ENCODE measurements around the gene KRTAP2-2. TPM values are rescaled to one million over a fixed set of nuclear protein-coding genes. Genes with fewer than 3 reads are reported as not detected.

Gene KRTAP2-2
- total RNA-seq, 1 donor from 2014 or later, result not detected

GRCh38 chr17:41026715-41027471 is 28.1 kb downstream of the KRTAP2-2 start, which contains the start of gene KRTAP1-5:
KRTAP1-5 (minus strand) TSS chr17:41027208; CDS start chr17:41027155, 53 bp downstream.
- no peaks in the 10 kb centered on the region for H3K9me3 ChIP-seq (ENCODE audit: control insufficient read depth in 3 of 3, low read length in 3 of 3)
- H3K4me3 ChIP-seq (ENCODE audit: low read length in 3 of 3), result no peak within 1 kb of the TSS
- no peak within 1 kb of the TSS for H3K9ac ChIP-seq (ENCODE audit: low read depth in 1 of 3, low read length in 3 of 3)
- no peak within 1 kb of the TSS for H3K27ac ChIP-seq (ENCODE audit: low read depth, low read length)
- H3K36me3 ChIP-seq (ENCODE audit: control insufficient read depth in 3 of 3, insufficient read depth in 3 of 3, low read length in 3 of 3), result no peaks in the 10 kb centered on the region
- H3K4me1 ChIP-seq (ENCODE audit: control insufficient read depth in 3 of 3, insufficient read depth in 3 of 3, low read length in 3 of 3), result no peaks in the 10 kb centered on the region
- peaks cover 11 to 23% (median 18%) of the 10 kb centered on the region in 3 donors for H3K27me3 ChIP-seq (ENCODE audit: control insufficient read depth in 3 of 3, insufficient read depth in 3 of 3, low read length in 3 of 3)

GRCh38 chr17:41024697-41025096 is 30.3 kb downstream of the KRTAP2-2 start:
- H3K4me3 ChIP-seq (ENCODE audit: low read length in 3 of 3), result no peak overlapping the region
- H3K4me1 ChIP-seq (ENCODE audit: control insufficient read depth in 3 of 3, insufficient read depth in 3 of 3, low read length in 3 of 3), result no peaks in the 10 kb centered on the region
- no peak overlapping the region for H3K9ac ChIP-seq (ENCODE audit: low read depth in 1 of 3, low read length in 3 of 3)
- H3K9me3 ChIP-seq (ENCODE audit: control insufficient read depth in 3 of 3, low read length in 3 of 3), result no peaks in the 10 kb centered on the region
- no peaks in the 10 kb centered on the region for H3K36me3 ChIP-seq (ENCODE audit: control insufficient read depth in 3 of 3, insufficient read depth in 3 of 3, low read length in 3 of 3)
- peaks cover 11 to 13% (median 12%) of the 10 kb centered on the region in 3 donors for H3K27me3 ChIP-seq (ENCODE audit: control insufficient read depth in 3 of 3, insufficient read depth in 3 of 3, low read length in 3 of 3)
- no peak overlapping the region for H3K27ac ChIP-seq (ENCODE audit: low read depth, low read length)

GRCh38 chr17:41020336-41020735 is 34.7 kb downstream of the KRTAP2-2 start:
- H3K9ac ChIP-seq (ENCODE audit: low read depth in 1 of 3, low read length in 3 of 3), result no peak overlapping the region
- H3K27ac ChIP-seq (ENCODE audit: low read depth, low read length), result no peak overlapping the region
- no peaks in the 10 kb centered on the region for H3K36me3 ChIP-seq (ENCODE audit: control insufficient read depth in 3 of 3, insufficient read depth in 3 of 3, low read length in 3 of 3)
- peaks cover 0 to 2% (median 0%) of the 10 kb centered on the region in 3 donors for H3K27me3 ChIP-seq (ENCODE audit: control insufficient read depth in 3 of 3, insufficient read depth in 3 of 3, low read length in 3 of 3)
- H3K4me1 ChIP-seq (ENCODE audit: control insufficient read depth in 3 of 3, insufficient read depth in 3 of 3, low read length in 3 of 3), result no peaks in the 10 kb centered on the region
- no peaks in the 10 kb centered on the region for H3K9me3 ChIP-seq (ENCODE audit: control insufficient read depth in 3 of 3, low read length in 3 of 3)
- H3K4me3 ChIP-seq (ENCODE audit: low read length in 3 of 3), result no peak overlapping the region

GRCh38 chr17:41019415-41019814 is 35.6 kb downstream of the KRTAP2-2 start:
- no peaks in the 10 kb centered on the region for H3K9me3 ChIP-seq (ENCODE audit: control insufficient read depth in 3 of 3, low read length in 3 of 3)
- H3K36me3 ChIP-seq (ENCODE audit: control insufficient read depth in 3 of 3, insufficient read depth in 3 of 3, low read length in 3 of 3), result no peaks in the 10 kb centered on the region
- H3K4me1 ChIP-seq (ENCODE audit: control insufficient read depth in 3 of 3, insufficient read depth in 3 of 3, low read length in 3 of 3), result no peaks in the 10 kb centered on the region
- no peak overlapping the region for H3K27ac ChIP-seq (ENCODE audit: low read depth, low read length)
- H3K9ac ChIP-seq (ENCODE audit: low read depth in 1 of 3, low read length in 3 of 3), result no peak overlapping the region
- H3K4me3 ChIP-seq (ENCODE audit: low read length in 3 of 3), result no peak overlapping the region
- no peaks in the 10 kb centered on the region for H3K27me3 ChIP-seq (ENCODE audit: control insufficient read depth in 3 of 3, insufficient read depth in 3 of 3, low read length in 3 of 3)

- no peaks in the 10 kb centered on the region for H3K36me3 ChIP-seq (ENCODE audit: control insufficient read depth in 3 of 3, insufficient read depth in 3 of 3, low read length in 3 of 3)
- H3K4me1 ChIP-seq (ENCODE audit: control insufficient read depth in 3 of 3, insufficient read depth in 3 of 3, low read length in 3 of 3), result no peaks in the 10 kb centered on the region
- H3K27me3 ChIP-seq (ENCODE audit: control insufficient read depth in 3 of 3, insufficient read depth in 3 of 3, low read length in 3 of 3), result no peaks in the 10 kb centered on the region
- no peaks in the 10 kb centered on the region for H3K9me3 ChIP-seq (ENCODE audit: control insufficient read depth in 3 of 3, low read length in 3 of 3)
- no peak overlapping the region for H3K27ac ChIP-seq (ENCODE audit: low read depth, low read length)
- H3K4me3 ChIP-seq (ENCODE audit: low read length in 3 of 3), result no peak overlapping the region
- H3K9ac ChIP-seq (ENCODE audit: low read depth in 1 of 3, low read length in 3 of 3), result no peak overlapping the region
Measured at GRCh38 chr17:41018541-41018940, 36.5 kb downstream of the KRTAP2-2 start.

- H3K4me1 ChIP-seq (ENCODE audit: control insufficient read depth in 3 of 3, insufficient read depth in 3 of 3, low read length in 3 of 3), result peaks cover 0 to 6% (median 5%) of the 10 kb centered on the region in 3 donors
- no peaks in the 10 kb centered on the region for H3K9me3 ChIP-seq (ENCODE audit: control insufficient read depth in 3 of 3, low read length in 3 of 3)
- no peak overlapping the region for H3K9ac ChIP-seq (ENCODE audit: low read depth in 1 of 3, low read length in 3 of 3)
- H3K36me3 ChIP-seq (ENCODE audit: control insufficient read depth in 3 of 3, insufficient read depth in 3 of 3, low read length in 3 of 3), result no peaks in the 10 kb centered on the region
- no peak overlapping the region for H3K4me3 ChIP-seq (ENCODE audit: low read length in 3 of 3)
- H3K27ac ChIP-seq (ENCODE audit: low read depth, low read length), result no peak overlapping the region
- no peaks in the 10 kb centered on the region for H3K27me3 ChIP-seq (ENCODE audit: control insufficient read depth in 3 of 3, insufficient read depth in 3 of 3, low read length in 3 of 3)
Measured at GRCh38 chr17:41016578-41017215, 38.3 kb downstream of the KRTAP2-2 start.

GRCh38 chr17:41015454-41015853 is 39.6 kb downstream of the KRTAP2-2 start:
- H3K27ac ChIP-seq (ENCODE audit: low read depth, low read length), result no peak overlapping the region
- H3K36me3 ChIP-seq (ENCODE audit: control insufficient read depth in 3 of 3, insufficient read depth in 3 of 3, low read length in 3 of 3), result no peaks in the 10 kb centered on the region
- no peaks in the 10 kb centered on the region for H3K27me3 ChIP-seq (ENCODE audit: control insufficient read depth in 3 of 3, insufficient read depth in 3 of 3, low read length in 3 of 3)
- H3K9me3 ChIP-seq (ENCODE audit: control insufficient read depth in 3 of 3, low read length in 3 of 3), result no peaks in the 10 kb centered on the region
- H3K4me1 ChIP-seq (ENCODE audit: control insufficient read depth in 3 of 3, insufficient read depth in 3 of 3, low read length in 3 of 3), result peaks cover 0 to 6% (median 5%) of the 10 kb centered on the region in 3 donors
- H3K9ac ChIP-seq (ENCODE audit: low read depth in 1 of 3, low read length in 3 of 3), result no peak overlapping the region
- no peak overlapping the region for H3K4me3 ChIP-seq (ENCODE audit: low read length in 3 of 3)

GRCh38 chr17:41013606-41014005 is 41.4 kb downstream of the KRTAP2-2 start:
- H3K27ac ChIP-seq (ENCODE audit: low read depth, low read length), result no peak overlapping the region
- H3K27me3 ChIP-seq (ENCODE audit: control insufficient read depth in 3 of 3, insufficient read depth in 3 of 3, low read length in 3 of 3), result no peaks in the 10 kb centered on the region
- H3K4me1 ChIP-seq (ENCODE audit: control insufficient read depth in 3 of 3, insufficient read depth in 3 of 3, low read length in 3 of 3), result peaks cover 0 to 6% (median 5%) of the 10 kb centered on the region in 3 donors
- no peaks in the 10 kb centered on the region for H3K36me3 ChIP-seq (ENCODE audit: control insufficient read depth in 3 of 3, insufficient read depth in 3 of 3, low read length in 3 of 3)
- H3K9ac ChIP-seq (ENCODE audit: low read depth in 1 of 3, low read length in 3 of 3), result no peak overlapping the region
- H3K4me3 ChIP-seq (ENCODE audit: low read length in 3 of 3), result no peak overlapping the region
- no peaks in the 10 kb centered on the region for H3K9me3 ChIP-seq (ENCODE audit: control insufficient read depth in 3 of 3, low read length in 3 of 3)

- H3K9ac ChIP-seq (ENCODE audit: low read depth in 1 of 3, low read length in 3 of 3), result no peak overlapping the region
- H3K27me3 ChIP-seq (ENCODE audit: control insufficient read depth in 3 of 3, insufficient read depth in 3 of 3, low read length in 3 of 3), result no peaks in the 10 kb centered on the region
- H3K36me3 ChIP-seq (ENCODE audit: control insufficient read depth in 3 of 3, insufficient read depth in 3 of 3, low read length in 3 of 3), result no peaks in the 10 kb centered on the region
- H3K4me1 ChIP-seq (ENCODE audit: control insufficient read depth in 3 of 3, insufficient read depth in 3 of 3, low read length in 3 of 3), result peaks cover 0 to 6% (median 5%) of the 10 kb centered on the region in 3 donors
- H3K27ac ChIP-seq (ENCODE audit: low read depth, low read length), result no peak overlapping the region
- no peak overlapping the region for H3K4me3 ChIP-seq (ENCODE audit: low read length in 3 of 3)
- H3K9me3 ChIP-seq (ENCODE audit: control insufficient read depth in 3 of 3, low read length in 3 of 3), result no peaks in the 10 kb centered on the region
Measured at GRCh38 chr17:41013181-41013580, 41.8 kb downstream of the KRTAP2-2 start.

Data from skeletal muscle tissue (tissue), 4 donors.